Neuronal stem cell (in vitro differentiated cells): ENCODE results near the gene AHDC1.
A peak's percentile ranks its signal among the peaks of the same experiment; 100 is the strongest.

Experiments
- DNase-seq: peaks from one replicate; pipeline ENCODE4 v3.0.0-alpha.2; 2013; ENCODE audit warnings: low spot score
- H2AFZ ChIP-seq: one replicate; pipeline ENCODE4 v1.6.1; 2013; ENCODE audit warnings: mild to moderate bottlenecking, low read length, inconsistent platforms
- H2AK5ac ChIP-seq: 2 replicates; pipeline ENCODE4 v1.6.1; 2013; ENCODE audit warnings: low read depth, mild to moderate bottlenecking, inconsistent platforms, low read length, moderate library complexity, mixed read lengths
- H2BK120ac ChIP-seq: 2 replicates; pipeline ENCODE4 v1.6.1; 2013; ENCODE audit warnings: low read depth, mild to moderate bottlenecking, inconsistent platforms, low read length, moderate library complexity, mixed read lengths
- H2BK12ac ChIP-seq: one replicate; pipeline ENCODE4 v1.6.1; 2013; ENCODE audit warnings: low read length, inconsistent platforms
- H2BK15ac ChIP-seq: 2 replicates; pipeline ENCODE4 v1.6.1; 2013; ENCODE audit warnings: mild to moderate bottlenecking, low read length, inconsistent platforms, mixed read lengths
- H2BK5ac ChIP-seq: one replicate; pipeline ENCODE4 v1.6.1; 2013; ENCODE audit warnings: inconsistent platforms, mild to moderate bottlenecking, low read length, moderate library complexity
- H3K14ac ChIP-seq: one replicate; pipeline ENCODE4 v1.6.1; 2013; ENCODE audit warnings: low read length, inconsistent platforms
- H3K18ac ChIP-seq: 2 replicates; pipeline ENCODE4 v1.6.1; 2013; ENCODE audit warnings: low read length, inconsistent platforms
- H3K23ac ChIP-seq: 2 replicates; pipeline ENCODE4 v1.6.1; 2013; ENCODE audit warnings: low read depth, mild to moderate bottlenecking, mixed read lengths, low read length, inconsistent platforms; ENCODE audit not compliant: poor library complexity
- H3K27ac ChIP-seq: replicated peaks from 3 replicates; pipeline ENCODE4 v1.5.1; 2013; ENCODE audit warnings: low read length, inconsistent platforms
- H3K27me3 ChIP-seq, 3 experiments: 2 replicates each; pipeline ENCODE4 v1.6.1; 2013; ENCODE audit warnings: low read length in 3 of 3, mild to moderate bottlenecking in 2 of 3, inconsistent platforms in 1 of 3, low read depth in 1 of 3, mixed read lengths in 1 of 3, moderate library complexity in 1 of 3; ENCODE audit not compliant: control insufficient read depth in 3 of 3, insufficient read depth in 3 of 3
- H3K36me3 ChIP-seq, 2 donors: replicated peaks in 1 of 2; 2 replicates each; pipeline ENCODE4 v1.6.1; 2013; ENCODE audit warnings: low read length in 2 of 2; ENCODE audit not compliant: control insufficient read depth in 2 of 2, insufficient read depth in 2 of 2
- H3K4ac ChIP-seq: 2 replicates; pipeline ENCODE4 v1.6.1; 2013; ENCODE audit warnings: inconsistent platforms, mild to moderate bottlenecking, low read length, moderate library complexity
- H3K4me1 ChIP-seq, 2 donors: 1 replicate in 1 of 2; 2 replicates in 1 of 2; pipeline ENCODE4 v1.6.1; 2013; ENCODE audit warnings: low read length in 2 of 2, low read depth in 1 of 2; ENCODE audit not compliant: control insufficient read depth in 2 of 2, insufficient read depth in 1 of 2
- H3K4me2 ChIP-seq: one replicate; pipeline ENCODE4 v1.6.1; 2013; ENCODE audit warnings: mild to moderate bottlenecking, low read length, inconsistent platforms; ENCODE audit not compliant: insufficient read depth, poor library complexity, severe bottlenecking
- H3K4me3 ChIP-seq, 2 donors: 2 replicates each; pipeline ENCODE4 v1.5.1; 2013; ENCODE audit warnings: low read length in 2 of 2, mild to moderate bottlenecking in 2 of 2, inconsistent platforms in 1 of 2, moderate library complexity in 1 of 2
- H3K79me1 ChIP-seq: one replicate; pipeline ENCODE4 v1.6.1; 2013; ENCODE audit warnings: low read depth, mild to moderate bottlenecking, inconsistent platforms, low read length, moderate library complexity
- H3K9ac ChIP-seq: one replicate; pipeline ENCODE4 v1.6.1; 2013; ENCODE audit warnings: mild to moderate bottlenecking, low read depth, low read length, inconsistent platforms; ENCODE audit not compliant: poor library complexity
- H3K9me3 ChIP-seq, 2 donors: replicated peaks in 1 of 2; 2 replicates each; pipeline versions ENCODE3 to v1.6.1; 2013; ENCODE audit warnings: low read length in 2 of 2, mild to moderate bottlenecking in 2 of 2, inconsistent platforms in 1 of 2, low read depth in 1 of 2, mixed read lengths in 1 of 2, moderate library complexity in 1 of 2; ENCODE audit not compliant: control insufficient read depth in 2 of 2, insufficient read depth in 1 of 2
- H4K8ac ChIP-seq: one replicate; pipeline ENCODE4 v1.6.1; 2013; ENCODE audit warnings: low read depth, mild to moderate bottlenecking, inconsistent platforms, low read length, moderate library complexity
- H4K91ac ChIP-seq: one replicate; pipeline ENCODE4 v1.6.1; 2013; ENCODE audit warnings: low read length, low read depth, mild to moderate bottlenecking, inconsistent platforms; ENCODE audit not compliant: poor library complexity
- WGBS, 2 donors: extraction: QIAGEN DNeasy Blood & Tissue Kit; methylation state at CpG; one replicate each; pipeline ENCODE4 v1.1.7; 2013; ENCODE audit warnings: missing lambda C conversion rate in 2 of 2, mixed read lengths in 1 of 2; ENCODE audit not compliant: insufficient read length in 2 of 2, insufficient replicate concordance in 1 of 2; ENCODE audit errors: extremely low coverage in 2 of 2; 5-methylcytosine and 5-hydroxymethylcytosine counted together

Gene AHDC1

DNA sequence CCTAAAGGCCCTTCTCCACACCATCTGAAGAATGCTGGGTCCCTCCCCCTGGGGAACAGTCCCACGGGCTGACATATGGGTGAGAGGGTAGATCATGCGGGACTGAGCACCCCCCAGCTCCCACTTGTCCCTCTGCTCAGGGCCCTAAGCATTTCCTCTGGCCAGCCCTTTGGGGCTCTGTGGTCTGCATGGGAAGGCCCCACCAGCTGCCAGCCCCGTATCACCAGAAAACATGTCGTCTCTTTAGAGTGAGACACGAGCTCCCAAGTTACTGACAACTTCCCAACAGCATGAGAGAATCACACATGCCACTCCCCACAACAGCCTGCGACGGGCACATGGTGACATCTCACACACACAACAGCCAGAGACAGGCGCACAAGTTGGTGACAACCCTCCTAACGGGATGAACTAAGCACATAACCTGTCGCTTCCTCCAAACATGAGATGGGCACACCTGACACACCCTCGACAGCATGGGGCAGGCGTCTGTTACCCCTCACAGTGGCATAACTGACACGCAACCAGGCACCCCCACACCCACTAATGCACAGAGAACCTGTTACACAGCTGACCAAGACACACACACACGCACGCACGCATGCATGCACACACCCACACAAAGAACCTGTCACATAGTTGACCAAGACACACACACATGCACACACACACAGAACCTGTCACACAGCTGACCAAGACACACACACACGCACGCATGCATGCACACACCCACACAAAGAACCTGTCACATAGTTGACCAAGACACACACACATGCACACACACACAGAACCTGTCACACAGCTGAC, 41.2 kb downstream of the AHDC1 start:
- Histone ChIP-seq H2AK5ac (peak overlapping the region; percentile 83), H3K14ac (no peak overlapping the region), H2AFZ (no peak overlapping the region), H3K27me3 (no peaks in the 10 kb centered on the region), H2BK120ac (no peak overlapping the region), H3K4me1 (peaks cover 70 to 84% of the 10 kb centered on the region in 2 donors), H3K23ac (peak overlapping the region; percentile 66), H3K18ac (peak overlapping the region; percentile 88), H3K4ac (no peak overlapping the region), H3K36me3 (peaks cover 4 to 19% of the 10 kb centered on the region in 2 donors), H3K79me1 (peaks cover 40% of the 10 kb centered on the region), H3K9ac (peak overlapping the region; percentile 35), H2BK12ac (no peak overlapping the region), H2BK5ac (peak overlapping the region; percentile 43), H3K4me2 (no peak overlapping the region), H4K8ac (no peak overlapping the region), H3K4me3 (peak overlapping the region in 1 of 2 donors; percentile 5), H2BK15ac (peak overlapping the region; percentile 41), H3K27ac (peak overlapping the region; percentile 67), H4K91ac (no peak overlapping the region), H3K9me3 (no peaks in the 10 kb centered on the region)
- DNase-seq = no peak
- WGBS, 2 donors = no CpG with 5 or more reads among the region's 18 CpGs

- Histone ChIP-seq H3K4me1 (peaks cover 71 to 83% of the 10 kb centered on the region in 2 donors), H3K23ac (peak overlapping the region; percentile 43), H3K9me3 (no peaks in the 10 kb centered on the region), H3K18ac (peak overlapping the region; percentile 88), H2BK12ac (peak overlapping the region; percentile 14), H2BK120ac (no peak overlapping the region), H2BK15ac (no peak overlapping the region), H3K14ac (no peak overlapping the region), H3K36me3 (peaks cover 8 to 22% of the 10 kb centered on the region in 2 donors), H3K4ac (no peak overlapping the region), H3K9ac (peak overlapping the region; percentile 83), H2BK5ac (peak overlapping the region; percentile 43), H4K8ac (no peak overlapping the region), H3K27me3 (no peaks in the 10 kb centered on the region), H4K91ac (no peak overlapping the region), H3K4me3 (no peak overlapping the region), H3K4me2 (no peak overlapping the region), H2AFZ (no peak overlapping the region), H3K79me1 (peaks cover 40% of the 10 kb centered on the region), H2AK5ac (peak overlapping the region; percentile 83), H3K27ac (peak overlapping the region; percentile 67)
- DNase-seq = no peak
- WGBS, 2 donors = no CpG with 5 or more reads among the region's 20 CpGs
These were observed 41.9 kb downstream of the AHDC1 start for GRCh38 chr1:27562021-27562420.

GRCh38 chr1:27561124-27561899, 42.6 kb downstream of the AHDC1 start:
- Histone ChIP-seq H4K91ac (no peak overlapping the region), H3K14ac (no peak overlapping the region), H3K27me3 (no peaks in the 10 kb centered on the region), H4K8ac (no peak overlapping the region), H3K9ac (peak overlapping the region; percentile 88), H2BK5ac (peak overlapping the region; percentile 43), H3K4me1 (peaks cover 65 to 79% of the 10 kb centered on the region in 2 donors), H3K4me3 (no peak overlapping the region), H3K4ac (peak overlapping the region; percentile 45), H2AK5ac (peak overlapping the region; percentile 83), H3K27ac (peak overlapping the region; percentile 67), H3K18ac (peak overlapping the region; percentile 88), H3K9me3 (no peaks in the 10 kb centered on the region), H2AFZ (no peak overlapping the region), H2BK12ac (peak overlapping the region; percentile 48), H3K79me1 (peaks cover 40% of the 10 kb centered on the region), H2BK120ac (peak overlapping the region; percentile 52), H3K36me3 (peaks cover 8 to 22% of the 10 kb centered on the region in 2 donors), H3K23ac (peak overlapping the region; percentile 43), H2BK15ac (peak overlapping the region; percentile 65), H3K4me2 (peak overlapping the region; percentile 28)
- no CpG with 5 or more reads among the region's 9 CpGs for WGBS, 2 donors
- DNase-seq = no peak
